Measurements from ENCODE around the gene IL20RB. TPM values are rescaled to one million over a fixed set of nuclear protein-coding genes. Genes with fewer than 3 reads are reported as not detected.

Gene IL20RB
- total and polyA plus RNA-seq, 2 of the 13 experiments (the other 11 are each of a cell fraction or from before 2014, with no cell fraction given), result 0.22 to 0.32 TPM

DNA sequence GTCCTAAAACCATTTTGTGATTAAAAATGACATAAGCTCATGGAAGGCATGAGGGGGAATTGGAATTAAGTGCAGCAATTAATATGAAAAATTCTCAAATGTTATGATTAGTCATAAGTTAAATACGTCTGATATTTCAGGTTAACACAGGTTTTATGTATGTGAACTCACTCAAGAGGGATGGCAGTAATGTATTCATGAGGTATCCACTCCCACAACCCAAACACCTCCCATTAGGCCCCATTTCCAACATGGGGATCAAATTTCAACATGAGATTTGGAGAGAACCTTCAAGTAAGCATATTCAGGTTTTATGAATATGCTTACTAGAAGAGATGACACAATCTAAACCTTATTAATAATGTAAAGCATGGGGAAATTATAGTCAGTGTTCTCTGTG lies 41.6 kb upstream of the IL20RB start:
- Histone ChIP-seq H3K9me3 (ENCODE audit: low read length) (no peaks in the 10 kb centered on the region), H3K36me3 (replicated peaks in 1 of 2; ENCODE audit: control insufficient read depth in 1 of 2, insufficient read depth in 2 of 2, low read length in 2 of 2) (no peaks in the 10 kb centered on the region), H3K4me2 (ENCODE audit: low read depth, low read length) (no peak overlapping the region), H3K9ac (ENCODE audit: insufficient read depth, low read depth, low read length) (no peak overlapping the region), H3K27ac (ENCODE audit: extremely low read length, insufficient read depth, low read length) (no peak overlapping the region), H4K20me1 (ENCODE audit: insufficient read depth, low read length) (0 out of 2 replicates have a peak, but pooled peaks cover 6% of the 10 kb centered on the region), H3K4me1 (ENCODE audit: insufficient read depth, low read length) (peaks cover 25% of the 10 kb centered on the region), H3K4me3 (replicated peaks in 1 of 3; ENCODE audit: insufficient read depth in 1 of 3, low read depth in 2 of 3, low read length in 3 of 3) (no peak overlapping the region), H2AFZ (ENCODE audit: low read length) (no peak overlapping the region), H3K27me3 (ENCODE audit: control insufficient read depth in 1 of 2, insufficient read depth in 2 of 2, low read length in 2 of 2) (no peaks in the 10 kb centered on the region), H3K79me2 (ENCODE audit: insufficient read depth, low read length) (peaks cover 68% of the 10 kb centered on the region)
- 96% methylated on average over 1 of the region's 1 CpG for whole genome bisulfite sequencing (ENCODE audit: low lambda C conversion rate)
- intact Hi-C loops (cut with micrococcal nuclease; ENCODE audit: unreplicated experiment) (no loop called here), in situ Hi-C loops (cut with HindIII; ENCODE audit: extremely low pct_ligation_motif_present, low pct_unique_long_range_greater_than_20kb) (no loop called here)
- TF ChIP-seq MBD4 (IDR thresholded peaks at IDR 0.05; ENCODE audit: borderline replicate concordance, low read length) (no peak), ARID3A (IDR thresholded peaks at IDR 0.05; ENCODE audit: low read depth, low read length) (no peak), DZIP1 (CRISPR knock-in tag; IDR thresholded peaks at IDR 0.05) (no peak), ZNF282 (IDR thresholded peaks at IDR 0.05; ENCODE audit: partially characterized antibody) (no peak), ZNF747 (CRISPR knock-in tag; IDR thresholded peaks at IDR 0.05; ENCODE audit: borderline replicate concordance) (no peak), NFE2 (CRISPR knock-in tag; IDR thresholded peaks at IDR 0.05) (no peak), ZNF773 (CRISPR knock-in tag; IDR thresholded peaks at IDR 0.05; ENCODE audit: borderline replicate concordance) (no peak), SMARCC2 (IDR thresholded peaks at IDR 0.05) (no peak), HOXA9 (CRISPR knock-in tag; IDR thresholded peaks at IDR 0.05; ENCODE audit: borderline replicate concordance) (no peak), THYN1 (CRISPR knock-in tag; IDR thresholded peaks at IDR 0.05; ENCODE audit: borderline replicate concordance, low read depth) (no peak)
- DNase-seq (ENCODE audit: low spot score), result no peak
- BruUV-seq (replicated peaks), result no TSS peak
- no peak for ATAC-seq
- CTCF ChIA-PET (ENCODE audit: low intra/inter-chr PET ratio, low total read pairs), result no interaction called here
- POLR2A ChIA-PET, result no interaction called here
- FAIRE-seq, result no peak

Measured in HepG2 (cell line).